Activated T-helper 2 cell treated with anti-CD3 and anti-CD28 coated beads, Interferon-gamma antibody, Interleukin-2, Interleukin-4, amounts not matched to agents 10 μg/mL and 5 μg/mL and 100 μg/mL, durations not matched to agents 14 hours and 24 hours and 36 hours (primary cell): ENCODE measurements around the gene TSHR. TPM values are rescaled to one million over a fixed set of nuclear protein-coding genes. Genes with fewer than 3 reads are reported as not detected.

Source experiments
- DNase-seq: peaks from one replicate; pipeline ENCODE4 v3.0.0; 2021; ENCODE audit warnings: low spot score
- H3K27ac Mint-ChIP-seq: one replicate; pipeline ENCODE4 v1.8.0; 2021; ENCODE audit warnings: mixed read lengths
- H3K27me3 Mint-ChIP-seq: one replicate; pipeline ENCODE4 v1.8.0; 2021; ENCODE audit warnings: low read depth, mixed read lengths
- H3K36me3 Mint-ChIP-seq: one replicate; pipeline ENCODE4 v1.8.0; 2021; ENCODE audit warnings: low read depth, mixed read lengths
- H3K4me1 Mint-ChIP-seq: one replicate; pipeline ENCODE4 v1.8.0; 2021; ENCODE audit warnings: low read depth, mixed read lengths
- H3K4me3 Mint-ChIP-seq: one replicate; pipeline ENCODE4 v1.8.0; 2021; ENCODE audit warnings: low read depth, mild to moderate bottlenecking, moderate library complexity, mixed read lengths
- H3K9me3 Mint-ChIP-seq: one replicate; pipeline ENCODE4 v1.8.0; 2021; ENCODE audit warnings: mixed read lengths
- intact Hi-C: fragments of 100-400 bp; cut with micrococcal nuclease; formaldehyde crosslinking; loops from one replicate; pipeline ENCODE4 v1.15.1; 2023
- total RNA-seq: library from RNA; stranded (reverse); gene quantifications from 2 replicates; pipeline ENCODE4 v1.2.3, GENCODE V29; 2022

The TSHR gene
- total RNA-seq, 1 donor from 2014 or later: not detected

DNA sequence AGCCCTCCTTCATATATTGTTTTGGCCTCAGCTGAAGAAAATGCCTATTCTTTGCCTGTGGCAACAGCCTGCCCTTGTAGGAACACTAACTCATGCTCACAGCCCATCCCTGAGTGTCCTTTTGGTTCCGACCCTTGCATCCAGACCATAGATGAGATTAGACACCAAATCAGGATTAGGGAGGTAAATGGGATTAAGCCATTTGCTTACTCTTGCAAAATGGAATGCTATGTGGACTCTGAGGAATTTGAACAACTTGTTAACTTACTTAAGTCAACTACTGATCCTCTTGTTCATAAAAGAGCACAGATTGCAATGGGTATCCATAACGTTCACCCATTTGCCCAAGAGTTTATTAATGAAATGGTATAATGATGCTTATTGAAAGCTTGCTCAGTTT, 27.3 kb downstream of the TSHR start:
- H3K27ac Mint-ChIP-seq: no peak overlapping the region
- no peaks in the 10 kb centered on the region for H3K9me3 Mint-ChIP-seq
- H3K4me3 Mint-ChIP-seq: no peak overlapping the region
- no peaks in the 10 kb centered on the region for H3K27me3 Mint-ChIP-seq
- peaks cover 32% of the 10 kb centered on the region for H3K4me1 Mint-ChIP-seq
- no peaks in the 10 kb centered on the region for H3K36me3 Mint-ChIP-seq
- intact Hi-C loops: loop anchor here (10.0 kb wide), 1 partner anchor 48 kb away; no protein-coding TSS in a partner anchor
- DNase-seq: no peak

DNA sequence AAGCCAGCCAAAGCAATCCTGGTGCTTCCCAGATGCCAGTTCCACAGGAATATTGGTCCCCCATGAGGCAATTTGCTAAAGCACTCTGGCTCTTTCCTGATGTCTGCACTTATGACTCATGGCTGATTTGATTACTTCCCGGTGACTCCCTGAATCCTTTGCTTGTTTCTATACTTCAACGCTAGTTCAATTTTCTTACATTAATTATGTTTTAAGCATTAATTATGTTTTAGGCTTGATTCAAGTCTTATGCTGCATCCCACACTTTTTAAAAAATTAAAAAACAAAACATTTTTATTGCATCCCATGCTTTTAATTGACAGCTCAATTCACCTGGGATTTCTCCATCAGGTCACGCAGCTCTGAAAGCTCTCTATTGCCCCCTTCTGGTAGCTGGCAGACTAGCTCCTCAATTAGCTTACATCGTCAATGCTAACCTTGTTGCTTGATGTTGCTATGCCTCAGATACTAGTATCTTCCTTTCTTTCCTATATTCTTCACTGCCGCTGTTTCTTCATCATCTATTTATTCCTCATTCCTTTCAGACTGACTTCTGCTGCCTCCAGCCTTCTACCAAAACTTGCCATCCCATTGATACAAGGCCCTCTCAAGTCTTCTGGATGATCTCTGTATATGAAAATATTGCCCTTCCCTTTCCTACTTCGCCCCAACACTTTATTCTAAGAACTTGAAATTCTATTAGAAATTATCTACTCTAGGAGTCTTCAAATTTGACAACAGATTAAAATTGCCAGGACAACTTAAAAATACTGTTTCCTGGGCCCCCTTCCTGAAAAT, 32.0 kb downstream of the TSHR start:
- Mint-ChIP-seq H3K4me3 (no peak overlapping the region), H3K27ac (no peak overlapping the region), H3K4me1 (peaks cover 11% of the 10 kb centered on the region), H3K9me3 (no peaks in the 10 kb centered on the region), H3K27me3 (peaks cover 10% of the 10 kb centered on the region), H3K36me3 (no peaks in the 10 kb centered on the region)
- intact Hi-C loops: loop anchor here (1.0 to 10.0 kb wide), 4 partner anchors 9 to 185 kb away; no protein-coding TSS in a partner anchor
- peak; percentile 44 for DNase-seq

DNA sequence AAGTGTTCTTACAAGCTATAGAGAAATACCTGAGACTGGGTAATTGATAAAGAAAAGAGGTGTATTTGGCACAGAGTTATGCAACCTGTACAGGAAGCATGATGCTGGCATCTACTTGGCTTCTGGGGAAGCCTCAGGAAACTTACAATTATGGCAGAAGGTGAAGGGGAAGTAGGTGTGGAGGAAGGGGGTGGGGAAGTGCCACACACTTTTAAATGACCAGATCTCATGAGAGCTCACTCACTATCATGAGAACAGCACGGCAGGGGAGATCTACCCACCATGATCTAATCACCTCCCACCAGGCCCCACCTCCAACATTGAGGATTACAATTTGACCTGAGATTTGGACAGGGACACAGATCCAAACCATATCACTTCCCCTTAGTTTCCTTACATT, 32.8 kb downstream of the TSHR start:
- H3K4me3 Mint-ChIP-seq: no peak overlapping the region
- H3K27me3 Mint-ChIP-seq: peaks cover 12% of the 10 kb centered on the region
- H3K36me3 Mint-ChIP-seq: no peaks in the 10 kb centered on the region
- intact Hi-C loops: loop anchor here (5.0 to 10.0 kb wide), 2 partner anchors 53 to 184 kb away; no protein-coding TSS in a partner anchor
- peaks cover 11% of the 10 kb centered on the region for H3K4me1 Mint-ChIP-seq
- no peak overlapping the region for H3K27ac Mint-ChIP-seq
- no peak for DNase-seq
- H3K9me3 Mint-ChIP-seq: no peaks in the 10 kb centered on the region

DNA sequence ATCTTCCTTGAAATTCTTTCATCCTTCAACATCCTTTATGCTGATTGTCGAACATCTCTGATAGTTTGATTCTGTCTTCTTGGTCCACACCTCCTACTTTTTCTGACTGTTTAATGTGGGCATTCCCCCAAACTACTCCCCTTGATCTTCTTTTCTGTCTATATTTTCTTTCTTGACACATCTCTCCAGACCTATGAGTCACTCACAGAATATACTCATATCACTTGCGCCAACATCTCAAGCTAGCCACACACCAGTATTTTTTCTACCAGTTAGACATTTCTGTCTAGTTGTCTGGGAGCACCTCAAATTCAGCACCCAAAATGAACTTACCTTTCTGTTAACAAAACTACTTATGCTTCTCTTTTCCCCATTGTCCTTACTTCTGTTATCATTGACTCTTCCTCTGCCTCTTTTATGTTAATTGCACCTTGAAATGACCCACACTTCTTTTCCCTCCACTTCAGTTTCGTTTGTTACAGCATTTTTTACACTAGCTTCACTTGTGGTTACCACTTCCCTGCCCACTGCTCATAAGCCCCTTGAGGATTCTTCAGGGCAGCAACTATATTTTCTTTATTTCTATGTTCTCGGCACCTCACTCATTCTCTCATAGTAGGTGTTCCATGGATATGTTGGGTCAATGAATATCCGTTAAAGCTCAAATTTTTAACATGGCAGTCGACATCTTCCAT, 33.5 kb downstream of the TSHR start:
- Mint-ChIP-seq H3K4me1 (peaks cover 15% of the 10 kb centered on the region), H3K27me3 (peaks cover 13% of the 10 kb centered on the region), H3K27ac (no peak overlapping the region), H3K4me3 (no peak overlapping the region), H3K9me3 (no peaks in the 10 kb centered on the region), H3K36me3 (no peaks in the 10 kb centered on the region)
- no peak for DNase-seq
- intact Hi-C loops: loop anchor here (5.0 to 10.0 kb wide), 2 partner anchors 54 to 183 kb away; no protein-coding TSS in a partner anchor

DNA sequence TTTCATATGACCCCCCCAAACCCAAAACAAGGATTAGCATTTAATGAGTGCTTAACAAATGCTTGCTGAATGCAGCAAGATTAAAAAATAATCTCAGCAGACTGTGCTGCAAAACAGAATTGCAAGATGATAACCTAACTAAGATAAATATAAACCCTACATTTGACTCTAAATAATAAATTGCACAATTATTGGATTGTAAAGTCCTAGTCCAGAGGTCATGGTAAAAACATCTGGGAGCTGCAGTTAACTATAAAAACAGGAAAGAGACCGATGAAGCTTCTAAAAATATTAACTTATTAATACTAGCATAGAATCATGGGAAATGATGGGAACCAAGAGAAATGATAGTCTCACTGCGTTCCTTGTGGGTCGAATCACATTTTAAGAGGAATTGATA, 37.2 kb downstream of the TSHR start:
- Mint-ChIP-seq H3K4me1 (peaks cover 9% of the 10 kb centered on the region), H3K27ac (no peak overlapping the region), H3K4me3 (no peak overlapping the region), H3K9me3 (no peaks in the 10 kb centered on the region), H3K36me3 (no peaks in the 10 kb centered on the region), H3K27me3 (peaks cover 34% of the 10 kb centered on the region)
- intact Hi-C loops: no loop called here
- no peak for DNase-seq

DNA sequence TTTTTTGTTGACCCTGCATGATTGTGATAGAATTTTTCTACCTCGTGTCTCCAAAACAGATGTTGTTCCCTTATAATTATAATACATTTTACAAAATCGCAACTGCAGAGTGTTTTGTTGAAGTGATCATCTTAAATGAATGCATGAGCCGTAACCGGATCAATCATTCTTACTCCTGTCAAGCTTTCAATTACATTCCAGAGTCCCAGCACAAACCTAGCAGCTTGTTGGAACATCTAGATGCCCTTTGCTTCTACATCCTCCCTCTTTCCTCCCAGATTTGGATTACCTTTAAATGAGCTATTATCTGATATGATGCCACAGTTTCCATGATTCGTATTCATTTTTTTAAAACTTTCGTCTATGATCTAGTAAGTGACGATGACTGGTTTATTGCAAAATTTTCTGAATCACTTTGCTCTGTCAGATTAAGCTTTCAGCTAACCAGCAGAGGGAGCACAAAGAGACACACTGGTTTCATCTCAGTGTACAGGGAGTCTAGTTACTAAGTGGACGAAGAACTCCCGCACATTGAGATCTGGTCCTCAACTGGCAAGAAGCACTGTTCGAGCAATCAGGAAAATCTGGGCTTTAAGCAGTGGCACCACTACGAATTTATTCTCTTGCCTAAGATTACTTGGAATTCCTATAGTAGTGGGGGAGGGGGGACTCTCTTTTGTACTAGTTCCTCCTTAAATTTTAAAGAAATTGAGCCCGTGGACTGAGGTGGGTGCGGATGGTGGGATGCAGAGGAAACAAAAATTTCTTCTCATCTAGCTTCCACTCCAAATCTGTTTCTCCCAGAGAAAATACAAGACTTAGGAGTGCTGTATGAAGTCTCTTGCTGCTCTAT, 40.9 kb downstream of the TSHR start:
- H3K4me1 Mint-ChIP-seq: peaks cover 9% of the 10 kb centered on the region
- no peak for DNase-seq
- H3K36me3 Mint-ChIP-seq: no peaks in the 10 kb centered on the region
- peaks cover 51% of the 10 kb centered on the region for H3K27me3 Mint-ChIP-seq
- no peak overlapping the region for H3K27ac Mint-ChIP-seq
- H3K9me3 Mint-ChIP-seq: no peaks in the 10 kb centered on the region
- intact Hi-C loops: loop anchor here (1.0 to 5.0 kb wide), 4 partner anchors 66 to 216 kb away; no protein-coding TSS in a partner anchor
- H3K4me3 Mint-ChIP-seq: no peak overlapping the region

DNA sequence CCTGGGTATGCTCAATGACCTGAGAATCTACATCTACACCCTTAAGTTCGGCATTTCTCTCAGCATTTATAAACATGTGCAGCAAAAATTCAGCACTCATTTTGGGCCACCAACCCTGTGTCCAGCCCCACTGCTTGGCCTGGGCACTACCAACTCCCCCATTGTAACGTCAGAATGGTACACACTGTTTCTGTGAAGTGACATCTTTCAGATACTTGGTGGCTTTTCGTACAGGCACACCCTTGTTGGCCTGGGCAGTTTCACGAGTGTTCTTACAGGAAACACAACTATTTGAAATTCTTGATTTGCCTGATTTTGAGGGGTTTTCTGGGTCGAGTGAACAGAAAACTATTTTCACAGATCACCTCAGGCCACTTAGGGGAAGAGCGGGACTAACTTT, 46.0 kb downstream of the TSHR start:
- Mint-ChIP-seq H3K36me3 (no peaks in the 10 kb centered on the region), H3K4me1 (no peaks in the 10 kb centered on the region), H3K27ac (no peak overlapping the region), H3K4me3 (no peak overlapping the region), H3K27me3 (peaks cover 42% of the 10 kb centered on the region), H3K9me3 (no peaks in the 10 kb centered on the region)
- DNase-seq: no peak
- intact Hi-C loops: no loop called here

DNA sequence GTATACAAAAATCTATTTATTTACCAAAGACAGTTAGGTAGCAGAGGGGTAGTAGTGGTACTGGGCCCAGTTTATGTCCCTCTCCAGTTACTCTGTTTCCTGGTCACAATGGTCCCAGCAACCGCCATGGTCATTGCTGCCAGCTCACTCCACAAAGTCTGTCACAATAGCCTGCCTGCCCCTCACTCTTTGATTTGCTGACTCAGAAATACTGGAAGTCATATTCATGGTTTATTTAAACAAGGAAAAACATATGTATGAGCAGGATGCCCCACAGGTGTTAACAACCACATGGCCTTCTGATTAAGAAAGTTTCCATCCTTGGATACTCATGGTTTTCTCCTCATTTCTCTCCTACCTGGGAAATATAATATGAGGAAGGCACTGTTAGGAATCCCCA, 49.2 kb downstream of the TSHR start:
- no peak for DNase-seq
- no peaks in the 10 kb centered on the region for H3K9me3 Mint-ChIP-seq
- peaks cover 18% of the 10 kb centered on the region for H3K27me3 Mint-ChIP-seq
- H3K36me3 Mint-ChIP-seq: no peaks in the 10 kb centered on the region
- no peaks in the 10 kb centered on the region for H3K4me1 Mint-ChIP-seq
- no peak overlapping the region for H3K4me3 Mint-ChIP-seq
- intact Hi-C loops: no loop called here
- no peak overlapping the region for H3K27ac Mint-ChIP-seq

DNA sequence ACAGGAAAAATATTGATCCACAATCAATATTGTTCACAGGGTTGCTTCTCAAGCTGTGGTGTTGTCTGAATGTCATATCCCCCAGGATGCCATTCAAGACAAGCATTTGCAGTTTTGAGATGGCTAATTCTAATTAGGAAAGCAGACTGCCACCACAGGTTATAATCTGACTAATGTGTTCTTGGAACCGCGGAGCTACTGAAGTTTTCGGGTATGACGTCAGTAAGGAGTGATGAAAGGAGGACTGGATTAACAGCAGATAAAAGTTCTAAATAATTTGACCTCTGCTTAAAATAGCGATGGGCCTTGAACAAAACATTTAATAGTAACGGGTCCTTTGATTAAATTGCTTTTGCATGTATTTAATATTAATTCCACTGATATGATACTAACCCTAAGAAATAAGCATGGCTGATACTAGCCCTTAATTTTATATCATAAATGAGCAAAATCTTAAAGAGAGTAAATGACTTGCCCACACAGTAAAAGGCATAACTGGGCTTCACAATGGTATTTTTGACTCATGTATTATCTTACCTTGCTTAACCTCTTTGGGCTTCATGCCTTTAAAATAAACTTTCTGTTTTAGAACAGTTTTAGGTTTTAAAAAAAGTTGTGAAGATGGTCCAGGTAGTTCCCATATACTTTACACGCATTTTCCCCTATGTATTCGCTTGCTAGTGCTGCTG, 50.3 kb downstream of the TSHR start:
- intact Hi-C loops: no loop called here
- Mint-ChIP-seq H3K4me1 (no peaks in the 10 kb centered on the region), H3K9me3 (no peaks in the 10 kb centered on the region), H3K4me3 (no peak overlapping the region), H3K27me3 (peaks cover 15% of the 10 kb centered on the region), H3K27ac (no peak overlapping the region), H3K36me3 (no peaks in the 10 kb centered on the region)
- no peak for DNase-seq

DNA sequence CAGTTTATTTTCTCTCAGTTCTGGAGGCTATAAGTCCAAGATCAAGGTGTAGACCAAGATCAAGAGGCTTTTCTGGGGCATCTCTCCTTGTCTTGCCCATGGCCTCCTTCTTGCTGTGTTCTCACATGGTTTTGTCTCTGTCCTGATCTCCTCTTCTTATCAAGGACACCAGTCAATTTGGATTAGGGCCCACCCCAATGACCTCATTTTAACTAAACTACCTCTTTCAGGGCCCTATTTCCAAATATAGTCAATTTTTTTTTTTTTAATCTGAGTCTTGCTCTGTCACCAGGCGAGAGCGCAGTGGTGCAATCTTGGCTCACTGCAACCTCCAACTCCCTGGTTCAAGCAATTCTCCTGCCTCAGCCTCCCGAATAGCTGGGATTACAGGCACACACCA, 50.8 kb downstream of the TSHR start:
- no peaks in the 10 kb centered on the region for H3K9me3 Mint-ChIP-seq
- intact Hi-C loops: no loop called here
- no peak overlapping the region for H3K4me3 Mint-ChIP-seq
- peaks cover 13% of the 10 kb centered on the region for H3K27me3 Mint-ChIP-seq
- no peaks in the 10 kb centered on the region for H3K36me3 Mint-ChIP-seq
- no peak overlapping the region for H3K27ac Mint-ChIP-seq
- DNase-seq: no peak
- no peaks in the 10 kb centered on the region for H3K4me1 Mint-ChIP-seq

DNA sequence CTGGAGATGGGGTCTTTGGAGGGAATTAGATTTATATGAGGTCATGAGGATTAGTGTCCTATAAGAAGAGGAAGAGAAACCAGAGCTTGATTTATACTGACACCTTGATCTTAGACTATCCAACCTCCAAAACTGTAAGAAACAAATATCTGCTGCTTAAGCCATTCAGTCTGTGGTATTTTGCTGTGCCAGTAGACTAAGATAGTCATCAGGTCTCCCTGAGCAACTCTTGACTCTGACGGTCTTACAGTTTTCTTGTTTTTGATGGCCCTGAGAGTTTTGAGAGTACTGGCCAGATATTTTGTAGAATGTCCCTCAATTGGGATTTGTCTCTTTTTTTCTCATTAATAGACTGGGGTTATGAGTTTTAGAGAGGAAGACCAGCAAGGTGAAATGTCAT, 51.7 kb downstream of the TSHR start:
- intact Hi-C loops: no loop called here
- Mint-ChIP-seq H3K9me3 (no peaks in the 10 kb centered on the region), H3K36me3 (no peaks in the 10 kb centered on the region), H3K27ac (no peak overlapping the region), H3K4me1 (no peaks in the 10 kb centered on the region), H3K4me3 (no peak overlapping the region), H3K27me3 (peaks cover 10% of the 10 kb centered on the region)
- no peak for DNase-seq

DNA sequence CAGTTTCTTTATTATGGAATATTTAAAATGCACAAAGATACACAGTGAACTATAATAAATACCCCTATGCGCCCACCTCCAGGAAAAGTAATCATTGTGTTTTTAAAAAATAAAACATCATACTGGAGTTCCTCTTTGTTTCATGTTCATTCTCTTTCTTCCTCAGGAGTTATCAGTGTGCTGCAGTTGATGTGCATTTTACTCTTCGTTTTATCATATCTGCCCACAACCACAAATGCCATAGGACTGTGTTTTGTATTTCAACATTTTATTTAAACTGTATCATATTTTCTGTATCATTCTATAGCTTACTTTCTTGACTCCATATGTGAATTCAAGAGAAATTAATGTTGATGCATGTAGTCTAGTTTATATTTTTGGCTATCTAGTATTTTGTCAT, 53.9 kb downstream of the TSHR start:
- Mint-ChIP-seq H3K27ac (no peak overlapping the region), H3K36me3 (no peaks in the 10 kb centered on the region), H3K9me3 (peaks cover 6% of the 10 kb centered on the region), H3K4me3 (no peak overlapping the region), H3K4me1 (no peaks in the 10 kb centered on the region), H3K27me3 (peaks cover 4% of the 10 kb centered on the region)
- DNase-seq: no peak
- intact Hi-C loops: no loop called here
